ENCODE measurements around the gene GJB1. TPM values are rescaled to one million over a fixed set of nuclear protein-coding genes. Genes with fewer than 3 reads are reported as not detected.

GJB1 gene
- not detected for total RNA-seq

GRCh38 chrX:71222929-71223328 lies at the start of gene GJB1:
TSS of gene GJB1 (plus strand) at chrX:71223224. CDS start at chrX:71223708, 484 bp downstream.

GRCh38 chrX:71254092-71254963 lies 31.3 kb downstream of the GJB1 start, which contains the start of gene ZMYM3:
TSS of gene ZMYM3 (minus strand) at chrX:71254140. CDS start at chrX:71253255, 885 bp downstream.

Other genes with a start within 250 kb of the GJB1 start
- 59.5 TPM for gene SNX12, start 154.9 kb upstream of the GJB1 start, total RNA-seq
- 4.8 TPM for gene FOXO4, start 127.4 kb upstream of the GJB1 start, total RNA-seq
- gene CXorf65, start 116.5 kb upstream of the GJB1 start, total RNA-seq = not detected
- not detected for gene IL2RG, start 111.6 kb upstream of the GJB1 start, total RNA-seq
- 21.7 TPM for gene MED12, start 104.6 kb upstream of the GJB1 start, total RNA-seq
- 38.1 TPM for gene NLGN3, start 78.4 kb upstream of the GJB1 start, total RNA-seq
- 44.1 TPM for gene ZMYM3, start 30.9 kb downstream of the GJB1 start, total RNA-seq
- 275 TPM for gene NONO, start 60.4 kb downstream of the GJB1 start, total RNA-seq
- gene ITGB1BP2, start 78.5 kb downstream of the GJB1 start, total RNA-seq = 2.5 TPM
- gene TAF1, start 143.1 kb downstream of the GJB1 start, total RNA-seq = 53.7 TPM

Measured in diencephalon (tissue), 1 donor.